Mesothelial cell of epicardium (in vitro differentiated cells): Measurements from ENCODE around the gene PRMT3. TPM values are rescaled to one million over a fixed set of nuclear protein-coding genes. Genes with fewer than 3 reads are reported as not detected.
"Not testable (repeated sequence)": the region's sequence is repeated elsewhere in the genome, so short reads cannot be mapped to it uniquely, and the experiment has no call there.

Source experiments
- DNase-seq, 2 experiments: peaks; one replicate each; pipeline ENCODE4 v3.0.0; 2021; ENCODE audit warnings: low spot score in 2 of 2; ENCODE audit not compliant: unreplicated experiment in 2 of 2
- H3K27ac Mint-ChIP-seq: 2 replicates; pipeline ENCODE4 v1.8.0; 2021; ENCODE audit warnings: mixed read lengths
- H3K27me3 Mint-ChIP-seq: 2 replicates; pipeline ENCODE4 v1.8.0; 2021; ENCODE audit warnings: low read depth, mixed read lengths
- H3K36me3 Mint-ChIP-seq: 2 replicates; pipeline ENCODE4 v1.8.0; 2021; ENCODE audit warnings: mixed read lengths
- H3K4me1 Mint-ChIP-seq: 2 replicates; pipeline ENCODE4 v1.8.0; 2021; ENCODE audit warnings: mixed read lengths
- H3K4me3 Mint-ChIP-seq: 2 replicates; pipeline ENCODE4 v1.8.0; 2021; ENCODE audit warnings: mild to moderate bottlenecking, moderate library complexity, mixed read lengths
- H3K9me3 Mint-ChIP-seq: 2 replicates; pipeline ENCODE4 v1.8.0; 2021; ENCODE audit warnings: mixed read lengths
- CTCF ChIP-seq: fragments of 200-600 bp; sonication (generic); IDR thresholded peaks from one replicate; pipeline ENCODE4 v1.5.0; 2021; ENCODE audit warnings: antibody characterized with exemption; ENCODE audit not compliant: unreplicated experiment
- total RNA-seq: library from RNA; stranded (reverse); gene quantifications from 3 replicates; pipeline ENCODE4 v1.2.1, GENCODE V29; 2021

Gene PRMT3
- total RNA-seq, 1 donor from 2014 or later: 19.2 TPM

GRCh38 chr11:20363500-20364340 lies 23.8 kb upstream of the PRMT3 start, which contains the start of gene HTATIP2:
HTATIP2 (plus strand) TSS chr11:20363714; CDS start chr11:20364238, 524 bp downstream.
- peak; percentile 23 to 51 for DNase-seq
- peaks cover 29% of the 10 kb centered on the region for H3K4me1 Mint-ChIP-seq
- TF ChIP-seq CTCF: no peak

GRCh38 chr11:20364341-20364792 lies 23.1 kb upstream of the PRMT3 start:
- TF ChIP-seq CTCF: no peak
- Mint-ChIP-seq H3K27me3 (no peaks in the 10 kb centered on the region), H3K36me3 (no peaks in the 10 kb centered on the region), H3K4me3 (peak overlapping the region; percentile 74), H3K4me1 (peaks cover 29% of the 10 kb centered on the region), H3K9me3 (no peaks in the 10 kb centered on the region), H3K27ac (peak overlapping the region; percentile 67)
- no peak for DNase-seq

More at GRCh38 chr11:20363500-20364340, 23.8 kb upstream of the PRMT3 start, which contains the start of gene HTATIP2:
- Mint-ChIP-seq H3K27ac (peak within 1 kb of the TSS; percentile 67), H3K36me3 (no peaks in the 10 kb centered on the region), H3K4me3 (peak within 1 kb of the TSS; percentile 76), H3K9me3 (no peaks in the 10 kb centered on the region), H3K27me3 (no peaks in the 10 kb centered on the region)

GRCh38 chr11:20365465-20365864 lies 22.1 kb upstream of the PRMT3 start:
- DNase-seq, H3K27me3 Mint-ChIP-seq, H3K9me3 Mint-ChIP-seq, H3K27ac Mint-ChIP-seq, H3K36me3 Mint-ChIP-seq, H3K4me3 Mint-ChIP-seq: not testable (repeated sequence)
- peaks cover 29% of the 10 kb centered on the region for H3K4me1 Mint-ChIP-seq

- H3K36me3 Mint-ChIP-seq: no peaks in the 10 kb centered on the region
- no peaks in the 10 kb centered on the region for H3K27me3 Mint-ChIP-seq
- H3K4me1 Mint-ChIP-seq: peaks cover 31% of the 10 kb centered on the region
- no peak for TF ChIP-seq CTCF
- peak overlapping the region; percentile 65 for H3K27ac Mint-ChIP-seq
- DNase-seq: no peak
- no peak overlapping the region for H3K4me3 Mint-ChIP-seq
- H3K9me3 Mint-ChIP-seq: no peaks in the 10 kb centered on the region
Measured at GRCh38 chr11:20367313-20367948, 20.1 kb upstream of the PRMT3 start.

- Mint-ChIP-seq H3K36me3 (no peaks in the 10 kb centered on the region), H3K27me3 (no peaks in the 10 kb centered on the region), H3K4me1 (peaks cover 32% of the 10 kb centered on the region), H3K27ac (no peak overlapping the region), H3K9me3 (no peaks in the 10 kb centered on the region), H3K4me3 (no peak overlapping the region)
- no peak for TF ChIP-seq CTCF
- no peak for DNase-seq
Measured at GRCh38 chr11:20368438-20368837, 19.1 kb upstream of the PRMT3 start.

- DNase-seq: no peak
- no peak overlapping the region for H3K27ac Mint-ChIP-seq
- H3K4me3 Mint-ChIP-seq: no peak overlapping the region
- H3K27me3 Mint-ChIP-seq: no peaks in the 10 kb centered on the region
- H3K4me1 Mint-ChIP-seq: peaks cover 36% of the 10 kb centered on the region
- no peak for TF ChIP-seq CTCF
- H3K9me3 Mint-ChIP-seq: no peaks in the 10 kb centered on the region
- H3K36me3 Mint-ChIP-seq: no peaks in the 10 kb centered on the region
Measured at GRCh38 chr11:20369826-20370225, 17.7 kb upstream of the PRMT3 start.
